GM10248 (cell line): ENCODE results near the gene KIF2A.

Experiments used
- CTCF ChIA-PET: fragments of 300-600 bp; sonication (Branson Sonifier 250); formaldehyde crosslinking; extraction: SDS; loops from one replicate; lab custom pipeline; 2021; ENCODE audit warnings: antibody characterized with exemption; lab: Yijun Ruan, JAX
- POLR2A ChIA-PET: fragments of 350-650 bp; sonication (Branson Sonifier 250); formaldehyde crosslinking; extraction: SDS; loops from one replicate; lab custom pipeline; 2020; ENCODE audit warnings: antibody characterized with exemption; lab: Yijun Ruan, JAX
- DNase-seq: peaks from one replicate; pipeline ENCODE4 v3.0.0; 2012; ENCODE audit errors: extremely low spot score
- CTCF ChIP-seq: IDR thresholded peaks from 2 replicates; pipeline ENCODE4 v1.5.1; 2012; ENCODE audit warnings: mild to moderate bottlenecking, low read depth; ENCODE audit errors: extremely low read depth, missing control alignments, control extremely low read depth

Gene KIF2A

DNA sequence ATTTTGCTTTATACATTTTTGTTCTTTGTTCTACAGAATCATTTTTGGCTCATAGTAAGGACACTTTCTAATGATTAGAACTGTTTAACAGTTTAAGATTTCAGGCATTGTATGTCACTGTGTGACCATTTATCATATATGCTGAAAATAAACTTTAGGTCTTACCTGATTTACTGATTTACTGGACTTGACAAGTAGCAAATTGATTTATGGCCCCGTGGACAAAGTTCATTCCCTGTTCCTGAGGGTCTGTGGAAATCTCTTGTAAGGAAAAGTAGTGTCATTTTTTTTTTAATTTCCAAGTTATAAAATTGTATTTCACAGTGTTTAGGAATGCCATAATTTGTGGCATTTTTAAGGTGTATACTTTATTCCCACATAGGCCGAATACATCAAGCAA is 40.7 kb downstream of the KIF2A start:
- ChIA-PET CTCF (interaction anchor here (0.9 to 2.6 kb wide), 3 partner anchors 17 to 122 kb away, joined by 3 to 14 read pairs (median 3); no protein-coding TSS in a partner anchor), POLR2A (no interaction called here)
- TF ChIP-seq CTCF, result no peak
- no peak for DNase-seq

DNA sequence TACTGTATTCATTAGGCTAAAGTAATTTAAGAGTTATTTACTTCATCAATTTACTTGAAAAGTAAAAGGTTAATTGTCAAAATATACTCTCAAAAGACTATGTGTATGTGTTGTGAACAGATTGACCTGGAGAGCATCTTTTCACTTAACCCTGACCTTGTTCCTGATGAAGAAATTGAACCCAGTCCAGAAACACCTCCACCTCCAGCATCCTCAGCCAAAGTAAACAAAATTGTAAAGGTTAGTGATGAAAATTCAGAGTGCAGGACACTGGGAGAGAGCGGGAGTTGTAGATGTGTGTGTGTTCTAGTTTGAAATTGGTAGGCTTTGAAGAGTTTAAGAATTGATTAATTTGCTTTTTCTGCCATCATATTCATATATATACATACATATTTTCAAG is 41.9 kb downstream of the KIF2A start:
- no peak for TF ChIP-seq CTCF
- no peak for DNase-seq
- ChIA-PET POLR2A (no interaction called here), CTCF (no interaction called here)

DNA sequence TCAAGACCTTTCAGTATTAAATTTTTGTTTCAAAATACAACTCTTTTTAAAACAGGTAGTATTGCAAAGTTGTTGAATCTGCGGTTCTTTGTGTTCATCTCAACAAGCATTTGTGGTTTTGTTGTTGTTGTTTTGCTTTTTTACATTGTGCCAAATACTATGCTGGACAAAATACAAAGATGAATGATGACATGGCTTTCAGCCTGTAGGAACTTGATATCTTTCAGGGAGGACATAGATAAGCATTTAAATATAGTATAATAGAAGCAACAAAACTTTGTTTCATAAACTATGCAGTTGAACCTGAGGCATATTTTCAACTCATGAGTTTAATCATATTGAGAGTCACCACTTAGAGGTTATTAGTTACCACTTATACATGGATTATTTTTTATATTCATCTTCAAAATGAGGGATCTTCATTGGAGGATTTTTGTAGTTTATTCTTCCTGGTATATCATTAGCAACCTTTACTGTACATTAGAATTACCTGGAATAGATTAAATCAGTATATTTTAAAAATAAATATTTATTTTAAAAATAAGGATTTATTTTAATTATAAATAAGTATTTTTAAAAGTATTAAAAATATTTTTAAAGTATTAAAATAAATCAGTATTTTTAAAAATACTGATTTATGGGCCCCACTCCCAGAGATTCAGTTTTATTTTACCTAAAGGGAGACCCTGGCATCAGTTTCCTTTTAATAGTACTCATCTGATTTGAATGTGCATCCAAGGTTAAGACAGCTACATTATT is 42.9 kb downstream of the KIF2A start:
- CTCF ChIA-PET, result interaction anchor here (0.9 to 1.0 kb wide), 2 partner anchors 124 to 125 kb away, joined by 4 read pairs; no protein-coding TSS in a partner anchor
- DNase-seq, result no peak
- TF ChIP-seq CTCF, result no peak
- POLR2A ChIA-PET, result no interaction called here

- CTCF ChIA-PET, result interaction anchor here (0.6 to 8.7 kb wide), 13 partner anchors 9 to 145 kb away, joined by 3 to 80 read pairs (median 3); partner anchors contain the start of genes DIMT1 and IPO11
- peak; percentile 43 for TF ChIP-seq CTCF
- POLR2A ChIA-PET, result no interaction called here
- peak; percentile 44 for DNase-seq
Measured at GRCh38 chr5:62354028-62354874, 48.2 kb downstream of the KIF2A start.

DNA sequence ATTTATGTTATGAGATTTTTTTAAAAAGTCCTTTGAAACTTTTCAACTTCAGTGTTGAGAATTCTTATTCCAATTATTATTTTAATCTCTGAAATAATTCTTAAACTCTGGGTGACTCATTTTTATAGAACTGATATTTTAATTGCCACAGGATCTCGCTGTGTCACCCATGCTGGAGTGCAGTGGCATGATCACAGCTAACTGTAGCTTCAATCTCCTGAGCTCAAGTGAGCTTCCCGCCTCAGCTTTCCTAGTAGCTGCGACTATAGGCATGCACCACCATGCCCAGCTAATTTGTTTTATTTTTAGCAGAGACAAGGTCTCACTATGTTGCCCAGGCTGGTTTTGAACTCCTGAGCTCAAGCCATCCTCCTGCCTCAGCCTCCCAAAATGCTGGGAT is 56.7 kb downstream of the KIF2A start:
- ChIA-PET CTCF (interaction anchor here (0.7 to 1.6 kb wide), 7 partner anchors 8 to 138 kb away, joined by 3 to 5 read pairs (median 3); partner anchors contain the start of gene DIMT1), POLR2A (no interaction called here)
- DNase-seq, result no peak
- no peak for TF ChIP-seq CTCF

GRCh38 chr5:62369039-62369438 is 63.0 kb downstream of the KIF2A start:
- DNase-seq, result no peak
- ChIA-PET POLR2A (no interaction called here), CTCF (interaction anchor here (1.7 kb wide), 1 partner anchor 14 kb away, joined by 5 read pairs; no protein-coding TSS in a partner anchor)
- no peak for TF ChIP-seq CTCF
